Stimulated activated CD4-positive, alpha-beta T cell treated with anti-CD3 and anti-CD28 coated beads, Interleukin-15, amount 100 ng/mL, for 1 hour (primary cell): ENCODE data around the gene GPATCH2L.

ENCODE experiments used
- DNase-seq, 2 donors: peaks; one replicate each; pipeline ENCODE4 v3.0.0-alpha.2; 2020; ENCODE audit warnings: low read depth in 1 of 2, low spot score in 1 of 2

GPATCH2L gene

GRCh38 chr14:76136476-76137110 lies 15.1 kb upstream of the GPATCH2L start:
- no peak for DNase-seq

GRCh38 chr14:76138119-76138757 lies 13.5 kb upstream of the GPATCH2L start:
- DNase-seq = no peak

- DNase-seq = no peak
These were observed 12.7 kb upstream of the GPATCH2L start for GRCh38 chr14:76138758-76139723.

- DNase-seq = no peak
These were observed 8.1 kb upstream of the GPATCH2L start for GRCh38 chr14:76143642-76144041.

GRCh38 chr14:76146976-76147375 lies 4.7 kb upstream of the GPATCH2L start:
- DNase-seq = no peak

GRCh38 chr14:76149196-76149595 lies 2.5 kb upstream of the GPATCH2L start:
- DNase-seq = no peak

- peak; percentile 44 to 46 for DNase-seq
These were observed 585 bp downstream of the GPATCH2L start for GRCh38 chr14:76152333-76152681.

GRCh38 chr14:76153919-76154318 lies 2.2 kb downstream of the GPATCH2L start:
- no peak for DNase-seq

GRCh38 chr14:76154539-76155126 lies 2.9 kb downstream of the GPATCH2L start:
- no peak for DNase-seq

- DNase-seq = no peak
These were observed 12.1 kb downstream of the GPATCH2L start for GRCh38 chr14:76163668-76164363.

- DNase-seq = no peak
These were observed 16.8 kb downstream of the GPATCH2L start for GRCh38 chr14:76168531-76168930.

- DNase-seq = no peak
These were observed 18.1 kb downstream of the GPATCH2L start for GRCh38 chr14:76169776-76170175.

- no peak for DNase-seq
These were observed 23.3 kb downstream of the GPATCH2L start for GRCh38 chr14:76174982-76175381.

GRCh38 chr14:76175942-76176341 lies 24.2 kb downstream of the GPATCH2L start:
- DNase-seq = no peak

GRCh38 chr14:76181546-76181945 lies 29.8 kb downstream of the GPATCH2L start:
- no peak for DNase-seq

GRCh38 chr14:76186308-76187027 lies 34.7 kb downstream of the GPATCH2L start:
- no peak for DNase-seq

GRCh38 chr14:76191297-76191696 lies 39.6 kb downstream of the GPATCH2L start:
- no peak for DNase-seq

- no peak for DNase-seq
These were observed 42.0 kb downstream of the GPATCH2L start for GRCh38 chr14:76193696-76194095.

- DNase-seq = no peak
These were observed 42.6 kb downstream of the GPATCH2L start for GRCh38 chr14:76194327-76194726.

- DNase-seq = no peak
These were observed 43.3 kb downstream of the GPATCH2L start for GRCh38 chr14:76195003-76195402.
